Measurements from ENCODE around the gene BTF3.
"Not testable (repeated sequence)": the region's sequence is repeated elsewhere in the genome, so short reads cannot be mapped to it uniquely, and the experiment has no call there.

DNA sequence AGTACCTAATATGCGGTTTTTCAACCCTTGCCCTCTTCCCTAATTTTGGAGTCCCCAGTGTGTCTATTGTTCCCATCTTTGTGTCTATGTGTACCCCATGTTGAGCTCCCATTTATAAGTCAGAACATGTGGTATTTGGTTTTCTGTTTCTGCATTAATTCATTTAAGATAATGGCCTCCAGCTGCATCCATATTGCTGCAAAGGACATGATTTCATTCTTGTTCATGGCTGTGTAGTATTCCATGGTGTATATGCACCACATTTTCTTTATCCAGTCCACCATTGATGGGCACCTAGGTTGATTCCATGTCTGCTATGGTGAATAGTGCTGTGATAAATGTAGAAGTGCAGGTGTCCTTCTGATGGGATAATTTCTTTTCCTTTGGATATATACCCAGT, 41.8 kb upstream of the BTF3 start:
- not testable (repeated sequence) for TF ChIP-seq POLR2AphosphoS5 (IDR thresholded peaks at IDR 0.05; ENCODE audit: borderline replicate concordance, low read depth, low read length); EZH2 (IDR thresholded peaks at IDR 0.05)
